ENCODE data around the gene GPR75. TPM values are rescaled to one million over a fixed set of nuclear protein-coding genes. Genes with fewer than 3 reads are reported as not detected.

Gene GPR75
- total RNA-seq, 4 donors from 2014 or later = 2.3 to 2.6 (median 2.5) TPM

GRCh38 chr2:53867773-53868172 lies 8.0 kb upstream of the GPR75 start:
- TF ChIP-seq CTCF (IDR thresholded peaks at IDR 0.05; ENCODE audit: low read depth) = no peak

GRCh38 chr2:53867169-53867568 lies 7.4 kb upstream of the GPR75 start:
- TF ChIP-seq CTCF (IDR thresholded peaks at IDR 0.05; ENCODE audit: low read depth) = no peak

GRCh38 chr2:53865962-53866361 lies 6.2 kb upstream of the GPR75 start:
- TF ChIP-seq CTCF (IDR thresholded peaks at IDR 0.05; ENCODE audit: low read depth) = no peak

GRCh38 chr2:53865264-53865663 lies 5.5 kb upstream of the GPR75 start:
- TF ChIP-seq CTCF (IDR thresholded peaks at IDR 0.05; ENCODE audit: low read depth) = no peak

GRCh38 chr2:53863538-53864227 lies 3.9 kb upstream of the GPR75 start:
- no peak for TF ChIP-seq CTCF (IDR thresholded peaks at IDR 0.05; ENCODE audit: low read depth)

- TF ChIP-seq CTCF (IDR thresholded peaks at IDR 0.05; ENCODE audit: low read depth) = no peak
Measured at GRCh38 chr2:53861824-53862223, 2.1 kb upstream of the GPR75 start.

GRCh38 chr2:53856272-53856671 lies 3.5 kb downstream of the GPR75 start:
- TF ChIP-seq CTCF (IDR thresholded peaks at IDR 0.05; ENCODE audit: low read depth) = no peak
